Right lobe of liver (tissue), 6 donors: ENCODE measurements around the gene SMARCA2. TPM values are rescaled to one million over a fixed set of nuclear protein-coding genes. Genes with fewer than 3 reads are reported as not detected.

Experiments used
- ATAC-seq, 4 donors: fragments of 200-7000 bp; cut with Tn5 transposase; one replicate each; pipeline ENCODE4 v1.9.1; 2020; ENCODE audit warnings: mild to moderate bottlenecking in 4 of 4, moderate library complexity in 4 of 4
- DNase-seq, 3 donors: peaks; one replicate each; pipeline ENCODE4 v3.0.0-alpha.2; 2020
- H3K27ac ChIP-seq, 3 donors: fragments of 200-600 bp; one replicate each; pipeline ENCODE4 v1.8.0; 2022
- H3K27me3 ChIP-seq, 2 donors: fragments of 200-600 bp; one replicate each; pipeline ENCODE4 v1.8.0; 2022
- H3K36me3 ChIP-seq, 4 donors: fragments of 200-600 bp; sonication (generic) in 1 of 4; one replicate each; pipeline versions ENCODE4 v1.5.1 to v1.8.0; 2017 to 2022; ENCODE audit warnings: control low read depth in 1 of 4
- H3K4me1 ChIP-seq, 4 donors: fragments of 200-600 bp; sonication (generic) in 1 of 4; one replicate each; pipeline versions ENCODE4 v1.5.1 to v1.8.0; 2017 to 2022; ENCODE audit warnings: control low read depth in 1 of 4
- H3K4me3 ChIP-seq, 3 donors: fragments of 200-600 bp; one replicate each; pipeline ENCODE4 v1.8.0; 2022
- H3K9me3 ChIP-seq, 4 donors: fragments of 200-600 bp; sonication (generic) in 1 of 4; one replicate each; pipeline versions ENCODE4 v1.5.1 to v1.8.0; 2017 to 2022; ENCODE audit warnings: control low read depth in 1 of 4
- CTCF ChIP-seq, 4 donors: fragments of 200-600 bp in 3 of 4; fragments of 450-650 bp in 1 of 4; IDR thresholded peaks; one replicate each; pipeline versions ENCODE4 v1.5.1 to v1.8.0; 2016 to 2022; ENCODE audit warnings: antibody characterized with exemption in 4 of 4, mild to moderate bottlenecking in 2 of 4
- POLR2A ChIP-seq: fragments of 450-650 bp; IDR thresholded peaks from one replicate; pipeline ENCODE4 v1.6.1; 2017; ENCODE audit warnings: antibody characterized with exemption, mild to moderate bottlenecking
- WGBS: methylation state at CpG from one replicate; pipeline ENCODE4 v1.1.6; 2018; ENCODE audit warnings: low coverage, low lambda C conversion rate; ENCODE audit not compliant: insufficient coverage; ENCODE audit errors: missing lambda C conversion rate; 5-methylcytosine and 5-hydroxymethylcytosine counted together
- intact Hi-C, 2 donors: fragments of 100-400 bp; cut with DNase I; formaldehyde crosslinking; loops; one replicate each; pipeline versions ENCODE4 v1.11.2 to v1.14.1; 2022
- total RNA-seq, 6 experiments: library from RNA; depleted of rRNA in 2 of 6; stranded (reverse); fragments of >200 nt in 2 of 6; fragmentation: NEBNext Ultra II Directional in 3 of 6; extraction: Animal tissue kit (Norgen Biotek cat#: 25700) in 3 of 6; gene quantifications; one replicate each; pipeline versions ENCODE4 v1.1.0 to v1.2.4, GENCODE V29; 2016 to 2023
- donor health status: DM: no; HTN: yes; CAD: no.
- donor health status: DM: no; HTN: no; CAD: no.
- donor health status: DM: no; HTN: no; CAD: no.
- donor health status: DM: no; HTN: yes; CAD: no.
- donor health status: DM: no; HTN: yes; CAD: no.

Gene SMARCA2
- total RNA-seq, 6 experiments from 2014 or later = 46.2 to 97.8 (median 62.4) TPM

- no peaks in the 10 kb centered on the region for H3K9me3 ChIP-seq
- H3K4me3 ChIP-seq = no peak overlapping the region
- no peaks in the 10 kb centered on the region for H3K27me3 ChIP-seq
- H3K36me3 ChIP-seq = peaks cover 0 to 27% (median 3%) of the 10 kb centered on the region in 4 donors
- H3K4me1 ChIP-seq = no peaks in the 10 kb centered on the region
- no CpG with 5 or more reads among the region's 1 CpG for WGBS
- intact Hi-C loops = no loop called here
- no peak for ATAC-seq
- no peak for DNase-seq
- no peak overlapping the region for H3K27ac ChIP-seq
- TF ChIP-seq POLR2A (no peak), CTCF (IDR thresholded peaks at IDR 0.05) (no peak)
Measured at GRCh38 chr9:2166203-2166602, 151.1 kb downstream of the SMARCA2 start.

- ATAC-seq (no peak), DNase-seq (no peak)
- peaks cover 0 to 17% (median 0%) of the 10 kb centered on the region in 4 donors for H3K36me3 ChIP-seq
- no peak overlapping the region for H3K27ac ChIP-seq
- intact Hi-C loops = no loop called here
- TF ChIP-seq POLR2A = no peak
- TF ChIP-seq CTCF (IDR thresholded peaks at IDR 0.05) = no peak
- no peaks in the 10 kb centered on the region for H3K27me3 ChIP-seq
- H3K4me3 ChIP-seq = no peak overlapping the region
- no peaks in the 10 kb centered on the region for H3K4me1 ChIP-seq
- H3K9me3 ChIP-seq = no peaks in the 10 kb centered on the region
- WGBS = 94% methylated on average over 8 of the region's 8 CpGs
Measured at GRCh38 chr9:2169035-2169434, 153.9 kb downstream of the SMARCA2 start.

GRCh38 chr9:2170722-2171121 is 155.6 kb downstream of the SMARCA2 start:
- no peak overlapping the region for H3K4me3 ChIP-seq
- H3K9me3 ChIP-seq = no peaks in the 10 kb centered on the region
- no peak for TF ChIP-seq CTCF (IDR thresholded peaks at IDR 0.05)
- TF ChIP-seq POLR2A = no peak
- intact Hi-C loops = no loop called here
- WGBS = 100% methylated on average over 6 of the region's 6 CpGs
- H3K36me3 ChIP-seq = peaks cover 0 to 17% (median 0%) of the 10 kb centered on the region in 4 donors
- H3K4me1 ChIP-seq = no peaks in the 10 kb centered on the region
- no peak overlapping the region for H3K27ac ChIP-seq
- ATAC-seq (no peak), DNase-seq (no peak)
- H3K27me3 ChIP-seq = no peaks in the 10 kb centered on the region

- ATAC-seq = no peak
- Histone ChIP-seq H3K4me3 (no peak overlapping the region), H3K27me3 (no peaks in the 10 kb centered on the region), H3K9me3 (no peaks in the 10 kb centered on the region), H3K36me3 (peaks cover 0 to 17% (median 0%) of the 10 kb centered on the region in 4 donors), H3K4me1 (no peaks in the 10 kb centered on the region), H3K27ac (no peak overlapping the region)
- 100% methylated on average over 1 of the region's 1 CpG for WGBS
- intact Hi-C loops = no loop called here
- no peak for TF ChIP-seq POLR2A
- no peak for TF ChIP-seq CTCF (IDR thresholded peaks at IDR 0.05)
- no peak for DNase-seq
Measured at GRCh38 chr9:2173170-2173569, 158.0 kb downstream of the SMARCA2 start.

- no peak for TF ChIP-seq POLR2A
- no peak for TF ChIP-seq CTCF (IDR thresholded peaks at IDR 0.05)
- no peak overlapping the region for H3K4me3 ChIP-seq
- no peak overlapping the region for H3K27ac ChIP-seq
- intact Hi-C loops = no loop called here
- H3K36me3 ChIP-seq = peaks cover 0 to 14% (median 0%) of the 10 kb centered on the region in 4 donors
- no peaks in the 10 kb centered on the region for H3K9me3 ChIP-seq
- DNase-seq (no peak), ATAC-seq (no peak)
- WGBS = 98% methylated on average over 4 of the region's 6 CpGs
- H3K27me3 ChIP-seq = no peaks in the 10 kb centered on the region
- H3K4me1 ChIP-seq = no peaks in the 10 kb centered on the region
Measured at GRCh38 chr9:2173861-2174260, 158.7 kb downstream of the SMARCA2 start.
